HEK293 (cell line): ENCODE results near the gene HOXC11.
A peak's percentile ranks its signal among the peaks of the same experiment; 100 is the strongest.

Source experiments
- CTCF ChIA-PET: fragments of 350-600 bp; formaldehyde crosslinking; extraction: SDS; loops from one replicate; lab custom pipeline; 2021; ENCODE audit warnings: antibody characterized with exemption; lab: Yijun Ruan, JAX
- POLR2A ChIA-PET: fragments of 300-600 bp; formaldehyde crosslinking; extraction: SDS; loops from one replicate; lab custom pipeline; 2020; ENCODE audit warnings: antibody characterized with exemption, inconsistent platforms; lab: Yijun Ruan, JAX
- H3K27ac ChIP-seq: fragments of 200-500 bp; sonication (Bioruptor generic); 2 replicates; pipeline ENCODE4 v1.5.1; 2014; ENCODE audit warnings: low read depth, low read length, control low read depth, inconsistent platforms; ENCODE audit errors: extremely low read depth
- H3K36me3 ChIP-seq, 2 experiments: fragments of 200-500 bp in 1 of 2; sonication (Bioruptor generic) in 1 of 2; 1 replicate in 1 of 2; 2 replicates in 1 of 2; pipeline ENCODE4 v1.5.1; 2014 to 2017; ENCODE audit warnings: inconsistent platforms in 2 of 2, low read length in 2 of 2; ENCODE audit not compliant: control insufficient read depth in 2 of 2, insufficient read depth in 1 of 2
- H3K4me1 ChIP-seq: fragments of 200-500 bp; sonication (Bioruptor generic); 2 replicates; pipeline ENCODE4 v1.5.1; 2014; ENCODE audit warnings: mild to moderate bottlenecking, low read length, inconsistent platforms; ENCODE audit not compliant: control insufficient read depth, insufficient read depth
- H3K4me3 ChIP-seq: 2 replicates; pipeline ENCODE4 v1.5.1; 2011; ENCODE audit warnings: low read depth, mild to moderate bottlenecking, control low read depth, low read length, moderate library complexity
- H3K9me3 ChIP-seq: fragments of 200-500 bp; sonication (Bioruptor generic); 2 replicates; pipeline ENCODE4 v1.5.1; 2014; ENCODE audit warnings: low read depth, low read length, inconsistent platforms; ENCODE audit not compliant: control insufficient read depth, insufficient read depth
- BCL11B ChIP-seq: fragments of 450-650 bp; formaldehyde crosslinking; IDR thresholded peaks from 2 replicates; pipeline ENCODE4 v1.5.1; 2016; ENCODE audit warnings: low read depth, missing biosample characterization, missing genetic modification characterization
- GLI4 ChIP-seq: fragments of 450-650 bp; formaldehyde crosslinking; IDR thresholded peaks from 2 replicates; pipeline ENCODE4 v1.5.1; 2016; ENCODE audit warnings: missing biosample characterization, missing genetic modification characterization
- HOXC10 ChIP-seq: sonication (generic); formaldehyde crosslinking; IDR thresholded peaks from 2 replicates; pipeline ENCODE4 v1.8.1; 2023; ENCODE audit warnings: mild to moderate bottlenecking, missing genetic modification reagents
- KLF7 ChIP-seq: fragments of 450-650 bp; formaldehyde crosslinking; IDR thresholded peaks from 2 replicates; pipeline ENCODE4 v1.5.1; 2016; ENCODE audit warnings: missing biosample characterization, missing genetic modification characterization, borderline replicate concordance
- PRDM1 ChIP-seq: fragments of 450-650 bp; formaldehyde crosslinking; IDR thresholded peaks from 2 replicates; pipeline ENCODE4; 2016; ENCODE audit warnings: missing biosample characterization, missing genetic modification characterization
- REST ChIP-seq: fragments of 450-650 bp; formaldehyde crosslinking; IDR thresholded peaks from 2 replicates; pipeline ENCODE4 v1.5.1; 2016; ENCODE audit warnings: missing biosample characterization, missing genetic modification characterization
- SP2 ChIP-seq: fragments of 450-650 bp; formaldehyde crosslinking; IDR thresholded peaks from 2 replicates; pipeline ENCODE4 v1.5.1; 2016; ENCODE audit warnings: missing biosample characterization, missing genetic modification characterization
- ZBTB21 ChIP-seq: fragments of 450-650 bp; formaldehyde crosslinking; IDR thresholded peaks from 2 replicates; pipeline ENCODE4 v1.5.1; 2017; ENCODE audit warnings: missing biosample characterization, missing genetic modification characterization
- ZBTB8A ChIP-seq: fragments of 450-650 bp; formaldehyde crosslinking; IDR thresholded peaks from 2 replicates; pipeline ENCODE4 v1.5.1; 2016; ENCODE audit warnings: missing biosample characterization, missing genetic modification characterization
- ZNF121 ChIP-seq: fragments of 450-650 bp; formaldehyde crosslinking; IDR thresholded peaks from 2 replicates; pipeline ENCODE4 v1.5.1; 2016; ENCODE audit warnings: missing biosample characterization, missing genetic modification characterization
- ZNF426 ChIP-seq: fragments of 450-650 bp; formaldehyde crosslinking; IDR thresholded peaks from 2 replicates; pipeline ENCODE4 v1.5.1; 2017; ENCODE audit warnings: missing biosample characterization, missing genetic modification characterization, mild to moderate bottlenecking, inconsistent platforms, moderate library complexity
- ZNF433 ChIP-seq: fragments of 450-650 bp; formaldehyde crosslinking; IDR thresholded peaks from 2 replicates; pipeline ENCODE4 v1.5.1; 2016; ENCODE audit warnings: missing biosample characterization, missing genetic modification characterization, low read depth
- ZNF513 ChIP-seq: fragments of 450-650 bp; IDR thresholded peaks from 2 replicates; pipeline ENCODE4 v1.5.1; 2018; ENCODE audit warnings: missing biosample characterization, missing genetic modification characterization
- ZNF600 ChIP-seq: fragments of 450-650 bp; formaldehyde crosslinking; IDR thresholded peaks from 2 replicates; pipeline ENCODE4 v1.5.1; 2016; ENCODE audit warnings: missing biosample characterization, missing genetic modification characterization
- ZNF639 ChIP-seq: fragments of 450-650 bp; formaldehyde crosslinking; IDR thresholded peaks from 2 replicates; pipeline ENCODE4 v1.5.1; 2016; ENCODE audit warnings: missing biosample characterization, missing genetic modification characterization
- ZNF843 ChIP-seq: fragments of 450-650 bp; formaldehyde crosslinking; IDR thresholded peaks from 2 replicates; pipeline ENCODE4 v1.5.1; 2016; ENCODE audit warnings: missing biosample characterization, missing genetic modification characterization
- TF ChIP-seq, protein P1 (sequence below): fragments of 450-650 bp; formaldehyde crosslinking; IDR thresholded peaks from 2 replicates; pipeline ENCODE4 v1.5.1; 2016; ENCODE audit warnings: missing biosample characterization, missing genetic modification characterization
- TF ChIP-seq, protein P2 (sequence below): fragments of 450-650 bp; formaldehyde crosslinking; IDR thresholded peaks from 2 replicates; pipeline ENCODE4 v1.5.1; 2016; ENCODE audit warnings: missing biosample characterization, missing genetic modification characterization
- TF ChIP-seq, protein P3 (sequence below): fragments of 450-650 bp; formaldehyde crosslinking; IDR thresholded peaks from 2 replicates; pipeline ENCODE4 v1.5.1; 2016; ENCODE audit warnings: missing biosample characterization, missing genetic modification characterization
- TF ChIP-seq, protein P4 (sequence below): fragments of 450-650 bp; formaldehyde crosslinking; IDR thresholded peaks from 2 replicates; pipeline ENCODE4 v1.5.1; 2016; ENCODE audit warnings: missing biosample characterization, missing genetic modification characterization
- TF ChIP-seq, protein P5 (sequence below): sonication (generic); formaldehyde crosslinking; IDR thresholded peaks from 2 replicates; pipeline ENCODE4 v1.8.1; 2022; ENCODE audit warnings: mild to moderate bottlenecking, moderate library complexity, missing genetic modification reagents
- TF ChIP-seq, protein P6 (sequence below): fragments of 450-650 bp; formaldehyde crosslinking; IDR thresholded peaks from 2 replicates; pipeline ENCODE4 v1.5.1; 2016; ENCODE audit warnings: missing biosample characterization, missing genetic modification characterization

HOXC11 gene

DNA sequence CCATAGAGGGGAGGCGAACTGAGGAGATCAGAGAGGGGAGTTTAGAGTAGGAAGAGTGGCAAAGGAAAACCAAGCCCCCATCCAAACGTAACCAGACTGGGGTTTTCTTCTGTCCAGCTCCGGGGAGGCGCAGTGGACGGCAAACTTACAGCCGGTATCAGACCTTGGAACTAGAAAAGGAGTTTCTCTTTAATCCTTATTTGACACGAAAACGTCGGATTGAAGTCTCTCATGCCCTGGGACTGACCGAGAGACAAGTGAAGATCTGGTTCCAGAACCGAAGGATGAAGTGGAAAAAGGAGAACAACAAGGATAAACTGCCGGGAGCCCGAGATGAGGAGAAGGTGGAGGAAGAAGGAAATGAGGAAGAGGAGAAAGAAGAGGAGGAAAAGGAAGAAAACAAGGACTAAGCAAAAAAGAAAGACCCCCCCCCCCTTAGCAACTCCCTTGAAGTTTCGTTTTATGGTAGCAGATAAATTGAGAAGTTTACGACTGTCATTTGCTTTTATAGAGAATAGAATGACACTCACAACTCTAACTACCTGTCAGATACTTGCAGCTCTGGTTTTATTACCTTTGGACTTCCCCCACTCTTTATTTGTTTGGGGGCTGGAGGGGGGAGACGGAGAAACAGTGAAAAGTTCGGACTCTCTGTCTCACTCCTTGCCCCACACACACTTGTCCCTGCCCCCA is 38.2 kb downstream of the HOXC11 start:
- POLR2A ChIA-PET = interaction anchor here (0.6 kb wide), 1 partner anchor 178 kb away, joined by 6 read pairs; the partner anchor contains the start of gene SMUG1
- H3K36me3 ChIP-seq = no peaks in the 10 kb centered on the region
- no peaks in the 10 kb centered on the region for H3K9me3 ChIP-seq
- CTCF ChIA-PET = no interaction called here
- peaks cover 48% of the 10 kb centered on the region for H3K4me1 ChIP-seq
- no peak overlapping the region for H3K4me3 ChIP-seq
- peak overlapping the region; percentile 93 for H3K27ac ChIP-seq
- TF ChIP-seq, protein P1, sequence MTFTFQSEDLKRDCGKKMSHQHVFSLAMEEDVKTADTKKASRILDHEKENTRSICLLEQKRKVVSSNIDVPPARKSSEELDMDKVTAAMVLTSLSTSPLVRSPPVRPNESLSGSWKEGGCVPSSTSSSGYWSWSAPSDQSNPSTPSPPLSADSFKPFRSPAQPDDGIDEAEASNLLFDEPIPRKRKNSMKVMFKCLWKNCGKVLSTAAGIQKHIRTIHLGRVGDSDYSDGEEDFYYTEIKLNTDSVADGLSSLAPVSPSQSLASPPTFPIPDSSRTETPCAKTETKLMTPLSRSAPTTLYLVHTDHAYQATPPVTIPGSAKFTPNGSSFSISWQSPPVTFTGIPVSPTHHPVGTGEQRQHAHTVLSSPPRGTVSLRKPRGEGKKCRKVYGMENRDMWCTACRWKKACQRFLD (tag by site-specific recombination) = no peak
- TF ChIP-seq ZNF433 (tag by site-specific recombination) (no peak), ZBTB21 (tag by site-specific recombination) (no peak), ZBTB8A (tag by site-specific recombination) (peak; percentile 31; the same call in 1 of the 2 replicates), HOXC10 (CRISPR knock-in tag) (no peak), BCL11B (tag by site-specific recombination) (peak; percentile 83; the same call in 1 of the 2 replicates), SP2 (no peak), GLI4 (no peak), KLF7 (tag by site-specific recombination) (peak; percentile 35; the same call in 1 of the 2 replicates), ZNF600 (tag by site-specific recombination) (peak; percentile 35; the same call in 1 of the 2 replicates), ZNF513 (tag by site-specific recombination) (peak; percentile 86), ZNF121 (no peak), REST (tag by site-specific recombination) (peak; percentile 53), ZNF426 (tag by site-specific recombination) (no peak), ZNF843 (peak; percentile 92), ZNF639 (0 out of 2 replicates have a peak, but pooled peaks have one; percentile 20), PRDM1 (tag by site-specific recombination) (peak; percentile 62)
- TF ChIP-seq, protein P2, sequence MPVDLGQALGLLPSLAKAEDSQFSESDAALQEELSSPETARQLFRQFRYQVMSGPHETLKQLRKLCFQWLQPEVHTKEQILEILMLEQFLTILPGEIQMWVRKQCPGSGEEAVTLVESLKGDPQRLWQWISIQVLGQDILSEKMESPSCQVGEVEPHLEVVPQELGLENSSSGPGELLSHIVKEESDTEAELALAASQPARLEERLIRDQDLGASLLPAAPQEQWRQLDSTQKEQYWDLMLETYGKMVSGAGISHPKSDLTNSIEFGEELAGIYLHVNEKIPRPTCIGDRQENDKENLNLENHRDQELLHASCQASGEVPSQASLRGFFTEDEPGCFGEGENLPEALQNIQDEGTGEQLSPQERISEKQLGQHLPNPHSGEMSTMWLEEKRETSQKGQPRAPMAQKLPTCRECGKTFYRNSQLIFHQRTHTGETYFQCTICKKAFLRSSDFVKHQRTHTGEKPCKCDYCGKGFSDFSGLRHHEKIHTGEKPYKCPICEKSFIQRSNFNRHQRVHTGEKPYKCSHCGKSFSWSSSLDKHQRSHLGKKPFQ (tag by site-specific recombination) = peak; percentile 57; the same call in 1 of the 2 replicates
- TF ChIP-seq, protein P3, sequence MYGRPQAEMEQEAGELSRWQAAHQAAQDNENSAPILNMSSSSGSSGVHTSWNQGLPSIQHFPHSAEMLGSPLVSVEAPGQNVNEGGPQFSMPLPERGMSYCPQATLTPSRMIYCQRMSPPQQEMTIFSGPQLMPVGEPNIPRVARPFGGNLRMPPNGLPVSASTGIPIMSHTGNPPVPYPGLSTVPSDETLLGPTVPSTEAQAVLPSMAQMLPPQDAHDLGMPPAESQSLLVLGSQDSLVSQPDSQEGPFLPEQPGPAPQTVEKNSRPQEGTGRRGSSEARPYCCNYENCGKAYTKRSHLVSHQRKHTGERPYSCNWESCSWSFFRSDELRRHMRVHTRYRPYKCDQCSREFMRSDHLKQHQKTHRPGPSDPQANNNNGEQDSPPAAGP (tag by site-specific recombination) = 0 out of 2 replicates have a peak, but pooled peaks have one; percentile 16
- TF ChIP-seq, protein P4, sequence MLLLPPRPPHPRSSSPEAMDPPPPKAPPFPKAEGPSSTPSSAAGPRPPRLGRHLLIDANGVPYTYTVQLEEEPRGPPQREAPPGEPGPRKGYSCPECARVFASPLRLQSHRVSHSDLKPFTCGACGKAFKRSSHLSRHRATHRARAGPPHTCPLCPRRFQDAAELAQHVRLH (tag by site-specific recombination) = peak; percentile 86; the same call in 1 of the 2 replicates
- TF ChIP-seq, protein P5, sequence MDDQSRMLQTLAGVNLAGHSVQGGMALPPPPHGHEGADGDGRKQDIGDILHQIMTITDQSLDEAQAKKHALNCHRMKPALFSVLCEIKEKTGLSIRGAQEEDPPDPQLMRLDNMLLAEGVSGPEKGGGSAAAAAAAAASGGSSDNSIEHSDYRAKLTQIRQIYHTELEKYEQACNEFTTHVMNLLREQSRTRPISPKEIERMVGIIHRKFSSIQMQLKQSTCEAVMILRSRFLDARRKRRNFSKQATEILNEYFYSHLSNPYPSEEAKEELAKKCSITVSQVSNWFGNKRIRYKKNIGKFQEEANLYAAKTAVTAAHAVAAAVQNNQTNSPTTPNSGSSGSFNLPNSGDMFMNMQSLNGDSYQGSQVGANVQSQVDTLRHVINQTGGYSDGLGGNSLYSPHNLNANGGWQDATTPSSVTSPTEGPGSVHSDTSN (CRISPR knock-in tag) = no peak
- TF ChIP-seq, protein P6, sequence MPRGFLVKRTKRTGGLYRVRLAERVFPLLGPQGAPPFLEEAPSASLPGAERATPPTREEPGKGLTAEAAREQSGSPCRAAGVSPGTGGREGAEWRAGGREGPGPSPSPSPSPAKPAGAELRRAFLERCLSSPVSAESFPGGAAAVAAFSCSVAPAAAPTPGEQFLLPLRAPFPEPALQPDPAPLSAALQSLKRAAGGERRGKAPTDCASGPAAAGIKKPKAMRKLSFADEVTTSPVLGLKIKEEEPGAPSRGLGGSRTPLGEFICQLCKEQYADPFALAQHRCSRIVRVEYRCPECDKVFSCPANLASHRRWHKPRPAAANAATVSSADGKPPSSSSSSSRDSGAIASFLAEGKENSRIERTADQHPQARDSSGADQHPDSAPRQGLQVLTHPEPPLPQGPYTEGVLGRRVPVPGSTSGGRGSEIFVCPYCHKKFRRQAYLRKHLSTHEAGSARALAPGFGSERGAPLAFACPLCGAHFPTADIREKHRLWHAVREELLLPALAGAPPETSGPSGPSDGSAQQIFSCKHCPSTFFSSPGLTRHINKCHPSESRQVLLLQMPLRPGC = no peak
